BLaER1 (cell line): ENCODE results near the gene SCNN1A.
A peak's percentile ranks its signal among the peaks of the same experiment; 100 is the strongest.

Source experiments
- H3K27ac ChIP-seq: shearing (Covaris generic); formaldehyde crosslinking; 2 replicates; pipeline ENCODE4 v1.8.1; 2022
- H3K27me3 ChIP-seq: shearing (Covaris generic); formaldehyde crosslinking; 2 replicates; pipeline ENCODE4 v1.8.1; 2022
- H3K36me3 ChIP-seq: shearing (Covaris generic); formaldehyde crosslinking; 2 replicates; pipeline ENCODE4 v1.8.1; 2022
- H3K4me1 ChIP-seq: shearing (Covaris generic); formaldehyde crosslinking; 2 replicates; pipeline ENCODE4 v1.8.1; 2022
- H3K4me2 ChIP-seq: shearing (Covaris generic); formaldehyde crosslinking; 2 replicates; pipeline ENCODE4 v1.8.1; 2022
- H3K4me3 ChIP-seq: shearing (Covaris generic); formaldehyde crosslinking; 2 replicates; pipeline ENCODE4 v1.8.1; 2022
- H3K9ac ChIP-seq: shearing (Covaris generic); formaldehyde crosslinking; 2 replicates; pipeline ENCODE4 v1.8.1; 2022
- H3K9me3 ChIP-seq: shearing (Covaris generic); formaldehyde crosslinking; 2 replicates; pipeline ENCODE4 v1.8.1; 2022
- H4K20me1 ChIP-seq: shearing (Covaris generic); formaldehyde crosslinking; 2 replicates; pipeline ENCODE4 v1.8.1; 2022
- Cebpa-rat ChIP-seq: shearing (Covaris generic); IDR thresholded peaks from 2 replicates; pipeline ENCODE4 v1.8.1; 2022

The SCNN1A gene

DNA sequence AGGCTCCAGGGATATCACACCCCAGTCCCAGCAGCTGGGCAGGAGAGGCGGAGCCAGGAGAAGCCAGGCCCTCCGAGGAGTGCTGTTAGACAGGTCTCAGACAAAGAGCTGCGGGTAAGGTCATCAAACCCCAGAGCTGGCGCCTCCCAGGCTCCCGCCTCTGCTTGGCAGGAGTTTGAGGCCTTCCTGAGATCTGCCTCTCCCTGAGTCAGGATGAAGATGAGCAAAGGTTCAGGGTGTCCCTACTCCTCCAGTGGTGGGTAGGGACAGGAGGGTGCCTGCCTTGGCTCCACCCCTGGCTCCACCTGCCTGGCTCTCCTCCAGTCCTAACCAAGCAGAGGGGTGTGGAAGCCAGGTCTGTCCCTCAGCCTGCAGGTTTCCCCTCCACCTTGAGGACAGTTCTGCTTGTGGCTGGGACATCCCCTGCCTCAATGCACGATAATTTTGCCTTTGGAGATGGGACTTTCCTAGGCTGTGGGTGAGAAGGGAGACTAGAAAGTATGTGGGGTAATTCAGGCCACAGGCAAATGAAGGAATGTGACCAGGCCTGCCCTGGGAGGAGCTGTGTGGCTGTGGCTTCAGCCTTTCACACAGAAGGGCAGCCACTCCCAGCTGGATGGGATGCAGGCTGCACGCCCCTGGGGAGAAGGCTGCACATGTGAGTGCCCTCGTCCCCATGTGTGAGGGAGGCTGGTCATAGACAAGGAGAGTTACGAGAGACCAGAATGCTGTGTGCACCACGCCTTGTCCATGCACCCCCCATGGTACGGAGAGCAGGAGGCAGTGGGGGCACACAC lies 62.6 kb downstream of the SCNN1A start:
- no peak overlapping the region for H3K27ac ChIP-seq
- peak overlapping the region; percentile 57 for H3K4me2 ChIP-seq
- H3K27me3 ChIP-seq = peaks cover 42% of the 10 kb centered on the region

DNA sequence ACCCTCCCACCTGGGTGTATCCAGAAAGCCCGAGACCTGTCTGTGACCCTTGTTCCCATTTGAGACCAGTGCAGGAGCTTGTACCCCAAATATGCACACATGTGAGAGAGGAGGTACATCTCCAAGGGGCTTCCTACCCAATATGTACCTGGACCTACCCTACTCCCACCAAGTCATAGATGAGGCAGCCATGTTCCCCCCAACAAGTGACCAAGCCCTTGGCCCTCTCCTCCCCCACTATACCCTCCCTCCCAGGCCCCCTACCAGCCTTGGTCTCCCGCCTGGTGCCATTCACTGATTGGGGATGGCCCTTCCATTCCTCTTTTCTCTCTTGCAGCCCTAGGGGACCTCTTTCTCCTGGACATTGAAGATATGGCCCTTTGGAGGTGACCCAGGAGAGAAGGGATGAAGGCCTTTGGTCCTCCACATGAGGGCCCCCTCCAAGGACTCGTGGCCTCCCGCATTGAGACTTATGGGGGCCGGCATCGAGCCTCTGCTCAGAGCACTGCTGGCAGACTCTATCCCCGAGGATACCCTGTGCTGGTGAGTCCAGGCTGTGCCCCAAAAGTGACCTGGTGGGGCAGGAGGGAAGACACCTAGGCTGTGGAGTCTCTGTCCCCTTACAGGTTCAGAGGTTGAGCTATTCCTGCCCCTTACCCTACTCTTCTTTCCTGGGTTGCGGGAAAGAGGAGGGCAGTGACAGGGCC lies 63.4 kb downstream of the SCNN1A start:
- Histone ChIP-seq H3K4me1 (peaks cover 26% of the 10 kb centered on the region), H3K9me3 (no peaks in the 10 kb centered on the region), H3K9ac (no peak overlapping the region), H3K27me3 (peaks cover 42% of the 10 kb centered on the region), H4K20me1 (no peaks in the 10 kb centered on the region), H3K4me3 (no peak overlapping the region), H3K27ac (no peak overlapping the region), H3K36me3 (no peaks in the 10 kb centered on the region), H3K4me2 (peak overlapping the region; percentile 57)
- no peak for TF ChIP-seq Cebpa-rat

More for the DNA sequence above, 62.6 kb downstream of the SCNN1A start:
- no peak for TF ChIP-seq Cebpa-rat
- peak overlapping the region; percentile 47 for H3K9ac ChIP-seq
- H3K9me3 ChIP-seq = no peaks in the 10 kb centered on the region
- no peaks in the 10 kb centered on the region for H3K36me3 ChIP-seq
- no peak overlapping the region for H3K4me3 ChIP-seq
- peaks cover 27% of the 10 kb centered on the region for H3K4me1 ChIP-seq
- no peaks in the 10 kb centered on the region for H4K20me1 ChIP-seq

DNA sequence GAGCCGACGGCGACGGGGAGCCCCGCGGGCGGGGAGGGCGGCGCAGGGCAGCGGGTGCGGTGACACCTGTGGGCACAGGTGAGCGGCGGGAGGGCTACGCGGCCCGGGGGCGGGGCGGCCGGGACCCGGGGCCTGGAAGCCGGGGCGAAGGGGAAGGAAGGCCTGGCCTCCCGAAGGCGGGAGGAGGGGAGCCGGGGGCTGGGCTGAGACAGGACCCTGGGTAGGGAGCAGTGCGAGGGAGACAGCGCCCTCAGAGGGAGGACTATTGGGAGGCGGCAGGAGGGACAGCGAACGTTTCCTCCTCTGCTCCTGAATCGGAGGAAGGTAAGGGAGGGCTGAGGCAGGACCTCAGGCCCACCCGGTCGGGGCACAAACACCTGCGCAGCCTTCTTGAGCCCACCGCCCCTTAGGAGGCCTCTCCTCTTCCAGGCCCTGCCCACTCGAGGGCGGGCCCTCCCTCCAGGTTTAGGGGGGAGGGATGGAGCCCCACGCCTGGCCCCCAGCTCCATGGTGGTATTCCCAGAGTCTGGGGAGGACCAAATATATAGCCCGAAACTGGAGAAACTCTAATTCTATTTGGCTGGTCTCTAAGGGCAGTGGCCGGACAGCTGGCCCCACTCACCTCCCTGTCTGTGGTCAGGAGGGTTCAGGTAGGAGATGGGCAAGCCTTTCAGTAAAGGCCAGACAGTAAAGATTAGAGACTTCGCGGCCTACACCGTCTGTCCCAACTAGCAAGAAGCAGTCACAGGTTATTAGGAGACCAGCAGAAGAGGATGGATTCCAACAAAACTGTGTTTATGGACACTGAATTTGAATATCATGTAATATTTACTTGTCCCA lies 64.4 kb downstream of the SCNN1A start:
- Histone ChIP-seq H3K27me3 (peaks cover 39% of the 10 kb centered on the region), H3K9ac (no peak overlapping the region), H3K4me2 (peak overlapping the region; percentile 72), H4K20me1 (no peaks in the 10 kb centered on the region), H3K27ac (no peak overlapping the region), H3K4me1 (peaks cover 26% of the 10 kb centered on the region), H3K36me3 (no peaks in the 10 kb centered on the region), H3K4me3 (peak overlapping the region; percentile 56), H3K9me3 (no peaks in the 10 kb centered on the region)
- no peak for TF ChIP-seq Cebpa-rat

DNA sequence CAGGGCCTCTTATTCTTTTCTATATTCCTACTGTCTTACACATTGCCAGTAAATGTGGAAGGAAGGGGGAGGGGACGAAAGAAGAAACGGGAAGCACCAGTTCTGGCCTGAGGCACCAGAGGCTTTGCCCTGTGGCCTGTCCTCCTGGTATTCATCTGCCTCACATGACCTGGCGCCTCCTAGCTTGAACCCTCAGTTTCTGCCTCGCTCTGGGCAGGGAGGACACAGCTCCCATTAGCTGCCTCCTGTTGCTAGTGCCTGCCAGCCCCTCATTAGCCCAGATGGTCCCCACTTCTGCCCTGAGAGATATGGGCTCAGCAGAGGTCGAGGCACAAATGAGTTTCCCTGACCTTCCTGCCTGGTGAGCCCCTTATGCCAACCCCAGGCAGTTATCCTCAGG lies 67.8 kb downstream of the SCNN1A start:
- TF ChIP-seq Cebpa-rat = no peak
- Histone ChIP-seq H3K27ac (no peak overlapping the region), H3K36me3 (no peaks in the 10 kb centered on the region), H3K4me3 (no peak overlapping the region), H3K4me2 (no peak overlapping the region), H3K27me3 (peaks cover 39% of the 10 kb centered on the region), H4K20me1 (no peaks in the 10 kb centered on the region), H3K9ac (no peak overlapping the region), H3K9me3 (no peaks in the 10 kb centered on the region), H3K4me1 (peaks cover 16% of the 10 kb centered on the region)

DNA sequence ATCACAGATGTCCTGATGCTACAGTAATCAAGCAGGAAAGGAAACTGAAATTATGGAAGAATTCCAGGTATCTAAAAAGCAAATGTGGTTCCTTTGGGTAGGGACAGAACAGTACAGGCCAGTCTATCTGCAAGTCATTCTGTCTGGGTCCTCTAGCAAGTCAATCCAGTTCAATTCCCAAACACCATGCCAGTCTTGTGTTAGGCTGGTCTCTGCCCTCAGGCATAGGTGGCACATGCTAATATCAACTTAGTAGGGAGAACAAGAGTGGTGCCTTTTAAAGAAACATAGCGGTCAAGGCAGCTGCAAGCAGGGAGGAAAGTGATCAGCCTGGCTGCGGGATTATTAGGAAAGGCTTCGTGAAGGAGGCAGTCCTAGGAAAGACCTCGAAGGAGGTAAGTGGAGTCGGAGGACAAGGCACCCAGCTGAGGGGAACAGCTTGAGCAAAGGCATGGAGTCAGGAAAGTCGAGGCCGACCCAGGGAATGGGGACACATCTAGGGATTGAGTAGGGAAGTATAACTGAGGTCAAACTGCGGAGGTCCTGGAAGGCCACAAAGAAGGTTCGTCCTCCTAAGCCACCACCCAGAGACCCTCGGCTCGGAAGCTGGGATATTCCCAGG lies 68.7 kb downstream of the SCNN1A start:
- H3K4me2 ChIP-seq = no peak overlapping the region
- no peak for TF ChIP-seq Cebpa-rat
- H3K4me1 ChIP-seq = peaks cover 11% of the 10 kb centered on the region
- no peak overlapping the region for H3K27ac ChIP-seq
- H3K4me3 ChIP-seq = no peak overlapping the region
- H3K27me3 ChIP-seq = peaks cover 31% of the 10 kb centered on the region
- no peak overlapping the region for H3K9ac ChIP-seq
- H3K9me3 ChIP-seq = no peaks in the 10 kb centered on the region
- H4K20me1 ChIP-seq = no peaks in the 10 kb centered on the region
- no peaks in the 10 kb centered on the region for H3K36me3 ChIP-seq

DNA sequence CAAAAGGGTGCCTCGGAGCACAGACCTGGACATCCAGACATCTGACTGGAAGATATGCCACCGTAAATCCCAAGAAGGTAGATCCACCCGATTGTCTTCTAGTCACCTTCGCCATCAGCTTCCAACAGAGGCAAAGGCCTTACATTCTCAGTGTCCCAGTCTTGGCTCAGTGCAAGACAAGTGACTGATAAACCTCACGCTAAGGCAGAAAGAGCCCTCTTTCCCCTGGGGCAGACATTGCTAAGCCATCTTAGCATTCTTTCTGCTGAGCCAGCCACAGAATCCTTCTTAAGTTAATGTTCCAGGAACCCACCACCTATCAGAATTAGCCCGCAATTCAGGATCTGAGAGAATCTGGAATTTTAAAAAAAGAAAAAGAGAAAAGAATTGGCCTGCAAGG lies 69.2 kb downstream of the SCNN1A start:
- Histone ChIP-seq H3K9me3 (no peaks in the 10 kb centered on the region), H3K27me3 (peaks cover 25% of the 10 kb centered on the region), H4K20me1 (no peaks in the 10 kb centered on the region), H3K27ac (no peak overlapping the region), H3K4me1 (peaks cover 11% of the 10 kb centered on the region), H3K36me3 (no peaks in the 10 kb centered on the region), H3K4me2 (no peak overlapping the region), H3K9ac (no peak overlapping the region), H3K4me3 (no peak overlapping the region)
- no peak for TF ChIP-seq Cebpa-rat

DNA sequence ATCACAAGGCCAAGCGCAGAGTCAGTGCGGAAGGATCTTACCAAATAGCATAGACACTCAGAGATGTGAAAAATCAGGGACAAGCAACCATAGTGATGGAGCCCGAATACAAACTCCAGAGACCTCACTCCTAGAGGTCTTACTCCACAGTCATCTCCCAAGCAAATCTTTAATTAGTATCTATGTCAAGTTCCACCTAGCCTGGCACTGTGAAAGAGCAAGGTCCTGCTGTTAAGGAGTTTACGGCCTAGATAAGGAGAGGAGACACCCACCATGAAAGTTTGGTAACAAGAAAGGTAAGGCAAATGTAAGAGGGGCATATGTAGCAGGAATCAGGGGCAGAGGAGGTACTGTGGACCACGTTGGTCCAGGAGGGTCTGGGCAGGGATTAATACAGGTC lies 72.3 kb downstream of the SCNN1A start:
- Histone ChIP-seq H4K20me1 (no peaks in the 10 kb centered on the region), H3K9ac (no peak overlapping the region), H3K27me3 (no peaks in the 10 kb centered on the region; the same call in none of the 2 replicates), H3K36me3 (no peaks in the 10 kb centered on the region), H3K4me1 (peaks cover 12% of the 10 kb centered on the region), H3K27ac (no peak overlapping the region), H3K4me2 (no peak overlapping the region), H3K4me3 (no peak overlapping the region), H3K9me3 (no peaks in the 10 kb centered on the region)
- TF ChIP-seq Cebpa-rat = no peak

DNA sequence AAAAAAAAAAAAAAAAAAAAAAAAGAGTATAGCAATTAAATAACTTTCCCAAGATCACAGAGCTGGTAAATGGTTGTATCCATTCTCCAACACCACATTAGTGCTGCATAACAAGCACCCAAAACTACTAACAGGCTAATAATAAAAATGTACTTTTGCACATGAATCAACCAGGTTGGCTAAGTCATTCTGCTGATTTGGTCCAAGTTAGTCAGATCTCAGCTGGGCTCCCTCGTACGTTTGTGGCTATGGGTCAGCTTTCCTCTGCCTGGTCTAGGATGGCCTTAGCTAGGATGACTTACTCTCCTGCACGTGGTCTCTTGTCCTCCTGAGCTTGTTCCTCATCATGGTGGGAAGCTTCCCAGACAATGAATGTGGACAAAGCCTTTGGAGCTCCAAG lies 72.7 kb downstream of the SCNN1A start:
- Histone ChIP-seq H4K20me1 (no peaks in the 10 kb centered on the region), H3K27ac (no peak overlapping the region), H3K36me3 (no peaks in the 10 kb centered on the region), H3K27me3 (no peaks in the 10 kb centered on the region), H3K4me1 (peaks cover 12% of the 10 kb centered on the region), H3K4me3 (no peak overlapping the region), H3K4me2 (no peak overlapping the region), H3K9ac (no peak overlapping the region), H3K9me3 (no peaks in the 10 kb centered on the region)
- no peak for TF ChIP-seq Cebpa-rat

DNA sequence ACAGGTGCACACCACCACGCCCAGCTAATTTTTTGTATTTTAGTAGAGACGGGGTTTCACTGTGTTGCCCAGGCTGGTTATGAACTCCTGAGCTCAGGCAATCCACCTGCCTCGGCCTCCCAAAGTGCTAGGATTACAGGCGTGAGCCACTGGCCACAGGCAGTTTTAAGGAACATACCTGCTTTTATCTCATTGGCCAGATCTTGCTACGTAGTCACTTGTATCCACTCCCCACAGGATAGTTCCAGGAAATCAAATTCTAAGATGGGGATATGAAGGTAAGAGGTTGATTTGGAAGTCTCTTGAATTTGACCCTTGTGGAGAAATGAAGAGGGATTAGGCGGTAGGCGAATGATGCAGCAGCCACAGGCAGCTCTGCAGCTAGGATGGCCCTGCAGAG lies 73.6 kb downstream of the SCNN1A start:
- H3K4me2 ChIP-seq = no peak overlapping the region
- no peak overlapping the region for H3K27ac ChIP-seq
- H3K27me3 ChIP-seq = no peaks in the 10 kb centered on the region
- H3K4me1 ChIP-seq = peaks cover 12% of the 10 kb centered on the region
- no peak overlapping the region for H3K4me3 ChIP-seq
- no peaks in the 10 kb centered on the region for H4K20me1 ChIP-seq
- H3K36me3 ChIP-seq = no peaks in the 10 kb centered on the region
- TF ChIP-seq Cebpa-rat = no peak
- H3K9ac ChIP-seq = no peak overlapping the region
- no peaks in the 10 kb centered on the region for H3K9me3 ChIP-seq
